ENCODE measurements around the gene NUP85.
A peak's percentile ranks its signal among the peaks of the same experiment; 100 is the strongest.
"Not testable (repeated sequence)": the region's sequence is repeated elsewhere in the genome, so short reads cannot be mapped to it uniquely, and the experiment has no call there.

Gene NUP85

DNA sequence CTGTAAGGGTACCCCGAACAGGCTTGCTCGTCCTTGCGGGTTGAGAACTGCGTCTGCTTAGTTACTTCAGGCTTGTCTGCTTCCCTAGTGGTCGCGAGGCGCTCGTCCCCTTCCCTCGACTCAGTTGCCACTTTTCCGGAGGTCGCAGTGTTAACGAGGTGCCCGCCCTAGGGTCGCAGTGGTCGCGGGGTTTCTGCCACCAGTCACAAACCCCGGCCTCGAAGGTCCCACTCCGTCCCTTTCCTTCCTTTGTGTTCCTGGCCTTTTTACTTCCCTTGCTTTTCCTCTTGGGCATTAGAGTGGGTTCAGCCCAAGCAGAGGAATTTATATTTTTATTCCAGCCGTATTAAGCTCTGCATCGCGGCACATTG lies 299 bp downstream of the NUP85 start:
- no peak for DNase-seq (ENCODE audit: low spot score)

DNA sequence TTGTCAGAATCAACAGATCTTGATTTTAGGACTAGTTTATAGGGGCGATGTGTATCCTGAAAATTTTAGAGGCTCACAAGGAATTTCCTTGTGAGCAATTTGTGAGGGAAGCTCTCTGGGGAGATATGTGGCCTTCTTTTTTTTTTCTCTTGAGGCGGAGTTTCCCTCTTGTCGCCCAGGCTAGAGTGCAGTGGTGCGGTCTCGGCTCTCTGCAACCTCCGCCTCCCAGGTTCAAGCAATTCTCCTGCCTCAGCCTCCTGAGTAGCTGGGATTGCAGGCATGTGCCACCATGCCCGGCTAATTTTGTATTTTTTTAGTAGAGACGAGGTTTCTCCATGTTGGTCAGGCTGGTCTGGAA lies 1.6 kb downstream of the NUP85 start:
- not testable (repeated sequence) for DNase-seq (ENCODE audit: low spot score)

- DNase-seq (ENCODE audit: low spot score) = no peak
Measured at GRCh38 chr17:75207760-75208159, 2.3 kb downstream of the NUP85 start.

DNA sequence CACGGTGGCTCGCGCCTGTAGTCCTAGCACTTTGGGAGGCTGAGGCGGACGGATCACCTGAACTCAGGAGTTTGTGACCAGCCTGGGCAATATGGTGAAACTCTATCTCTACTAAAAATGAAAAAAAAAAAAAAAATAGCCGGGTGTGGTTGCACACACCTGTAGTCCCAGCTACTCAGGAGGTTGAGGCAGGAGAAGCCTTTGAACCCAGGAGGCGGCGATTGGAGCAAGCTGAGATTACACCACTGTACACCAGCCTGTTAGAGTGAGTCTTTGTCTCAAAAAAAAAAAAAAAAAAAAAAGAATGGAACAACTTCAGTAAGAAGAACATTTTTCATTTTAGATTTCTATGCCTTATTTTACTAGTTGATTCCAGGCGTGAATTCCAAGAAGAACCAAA lies 2.7 kb downstream of the NUP85 start:
- no peak for DNase-seq (ENCODE audit: low spot score)

GRCh38 chr17:75209061-75209460 lies 3.6 kb downstream of the NUP85 start:
- DNase-seq (ENCODE audit: low spot score) = no peak

- no peak for DNase-seq (ENCODE audit: low spot score)
Measured at GRCh38 chr17:75218131-75218530, 12.7 kb downstream of the NUP85 start.

DNA sequence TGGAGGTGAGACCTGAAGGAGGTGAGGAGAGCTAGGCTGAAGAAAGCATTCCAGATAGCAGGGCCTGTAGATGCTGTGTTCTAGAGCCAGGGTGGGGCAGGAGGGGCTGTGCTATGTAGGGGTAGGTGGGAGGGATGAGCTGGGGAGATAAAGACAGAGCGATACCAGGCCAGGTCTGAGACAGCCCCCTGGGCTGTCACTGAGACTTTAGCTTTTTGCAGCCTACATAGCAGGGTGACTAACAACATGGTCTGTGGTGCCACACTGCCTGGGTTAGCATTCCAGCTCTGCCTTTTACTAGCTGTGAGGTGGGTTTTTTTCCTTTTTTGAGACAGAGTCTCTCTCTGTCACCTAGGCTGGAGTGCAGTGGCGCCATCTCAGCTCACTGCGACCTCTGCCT lies 14.3 kb downstream of the NUP85 start:
- DNase-seq (ENCODE audit: low spot score) = no peak

DNA sequence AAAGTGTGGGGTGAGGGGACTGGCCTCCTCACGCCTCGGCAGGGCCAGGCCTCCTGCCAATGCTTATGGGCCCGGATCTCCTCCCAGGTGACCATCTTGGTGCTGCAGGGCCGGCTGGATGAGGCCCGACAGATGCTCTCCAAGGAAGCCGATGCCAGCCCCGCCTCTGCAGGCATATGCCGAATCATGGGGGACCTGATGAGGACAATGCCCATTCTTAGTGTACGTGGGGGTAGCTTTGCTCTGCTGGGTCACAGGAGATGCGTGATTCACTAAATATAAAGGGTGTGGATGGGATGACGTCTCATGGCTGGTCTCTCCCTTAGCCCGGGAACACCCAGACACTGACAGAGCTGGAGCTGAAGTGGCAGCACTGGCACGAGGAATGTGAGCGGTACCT lies 19.5 kb downstream of the NUP85 start:
- no peak for DNase-seq (ENCODE audit: low spot score)

- DNase-seq (ENCODE audit: low spot score) = no peak
Measured at GRCh38 chr17:75227729-75228128, 22.2 kb downstream of the NUP85 start.

DNA sequence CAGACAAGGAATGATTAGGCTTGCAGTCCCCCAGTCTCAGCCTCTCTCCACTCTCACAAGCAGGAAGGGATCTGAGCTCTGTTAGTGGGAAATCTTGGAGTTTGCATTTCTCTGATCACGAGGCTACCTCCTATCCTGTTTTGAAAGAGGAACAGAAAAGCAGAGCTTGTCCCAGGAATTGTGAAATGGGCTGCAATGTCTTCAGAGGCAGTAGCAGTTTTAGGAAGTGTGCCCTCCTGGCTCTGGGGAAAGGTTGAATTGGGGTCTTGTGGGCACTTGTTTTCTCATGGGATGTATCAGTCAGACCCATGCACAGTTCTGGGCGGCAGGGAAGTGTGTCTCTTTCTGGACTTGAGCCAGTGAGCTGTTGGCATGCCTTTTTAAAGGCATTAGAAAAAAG lies 22.8 kb downstream of the NUP85 start:
- no peak for DNase-seq (ENCODE audit: low spot score)

DNA sequence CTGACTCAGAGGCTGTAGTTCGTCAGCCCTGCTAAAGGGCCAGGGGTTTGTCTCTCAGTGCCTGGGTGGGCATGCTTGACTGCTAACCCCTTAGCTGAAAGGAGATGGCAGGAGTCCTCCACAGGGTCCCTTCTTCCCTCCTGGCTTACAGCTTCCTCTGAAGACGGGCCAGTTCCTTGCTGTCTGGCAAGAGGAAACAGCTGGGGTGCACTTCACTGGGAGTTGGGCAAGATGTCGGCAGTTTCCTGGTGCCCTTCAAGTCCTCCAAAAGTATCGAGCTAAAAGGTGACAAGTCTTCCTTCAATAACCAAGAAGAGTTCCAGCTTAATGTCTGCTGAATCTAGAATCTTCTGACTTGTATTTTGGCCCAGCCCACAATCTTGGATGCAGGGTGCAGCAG lies 23.4 kb downstream of the NUP85 start:
- no peak for DNase-seq (ENCODE audit: low spot score)

- no peak for DNase-seq (ENCODE audit: low spot score)
Measured at GRCh38 chr17:75231071-75231470, 25.6 kb downstream of the NUP85 start.

GRCh38 chr17:75231741-75232464 lies 26.4 kb downstream of the NUP85 start:
- no peak for DNase-seq (ENCODE audit: low spot score)

- no peak for DNase-seq (ENCODE audit: low spot score)
Measured at GRCh38 chr17:75232786-75233185, 27.3 kb downstream of the NUP85 start.

- DNase-seq (ENCODE audit: low spot score) = no peak
Measured at GRCh38 chr17:75237100-75238014, 31.9 kb downstream of the NUP85 start.

DNA sequence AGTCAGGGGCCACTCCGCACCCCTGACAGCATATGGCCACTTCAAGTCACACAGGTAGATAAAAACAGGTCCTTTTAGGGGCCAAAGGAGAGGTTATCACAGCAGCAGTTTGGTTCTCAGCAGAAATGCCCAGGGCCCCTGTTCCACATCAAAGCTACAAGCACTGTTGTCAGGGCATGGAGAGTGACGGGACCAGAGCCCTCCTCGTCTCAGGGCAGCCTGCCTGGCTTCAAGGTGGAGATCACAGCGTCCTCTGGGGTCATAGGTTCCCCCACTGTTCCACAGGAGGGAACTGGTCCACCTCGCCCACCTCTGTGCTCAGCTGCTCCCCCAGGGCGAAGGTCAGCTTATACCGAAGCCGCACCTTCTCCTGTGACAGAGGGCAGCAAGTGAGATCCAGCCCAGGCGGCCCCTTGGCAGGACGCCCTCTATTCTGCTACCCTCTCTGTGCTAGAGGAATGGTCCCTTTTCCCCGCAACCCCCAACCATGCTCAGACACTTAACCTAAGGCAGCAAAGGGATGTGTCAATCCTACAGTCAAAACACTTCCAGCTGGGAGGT lies 32.6 kb downstream of the NUP85 start:
- no peak for DNase-seq (ENCODE audit: low spot score)

GRCh38 chr17:75238684-75239191 lies 33.3 kb downstream of the NUP85 start:
- DNase-seq (ENCODE audit: low spot score) = peak; percentile 87

DNA sequence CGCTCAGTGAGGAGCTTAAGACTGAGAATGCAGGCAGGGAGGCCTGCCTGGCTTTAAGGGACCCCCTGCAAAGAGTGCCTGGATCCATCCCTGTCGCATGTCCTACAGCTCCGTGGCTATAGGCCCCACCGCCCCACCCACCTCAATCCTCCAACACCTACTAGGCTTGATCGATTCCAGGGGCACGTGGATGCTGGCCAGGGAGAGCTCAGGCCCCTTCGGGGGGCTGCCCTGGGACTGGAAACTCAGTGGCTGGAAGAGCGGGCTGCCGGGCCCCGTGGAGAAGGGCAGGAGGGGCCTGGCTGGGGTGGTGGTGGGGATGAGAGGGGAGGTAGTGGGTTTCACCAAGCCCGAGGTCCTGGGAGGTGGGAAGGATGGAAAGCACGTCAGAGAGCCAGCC lies 33.7 kb downstream of the NUP85 start:
- DNase-seq (ENCODE audit: low spot score) = no peak

- DNase-seq (ENCODE audit: low spot score) = no peak
Measured at GRCh38 chr17:75239778-75240393, 34.4 kb downstream of the NUP85 start.

GRCh38 chr17:75240394-75241142 lies 35.1 kb downstream of the NUP85 start:
- peak; percentile 48 for DNase-seq (ENCODE audit: low spot score)

DNA sequence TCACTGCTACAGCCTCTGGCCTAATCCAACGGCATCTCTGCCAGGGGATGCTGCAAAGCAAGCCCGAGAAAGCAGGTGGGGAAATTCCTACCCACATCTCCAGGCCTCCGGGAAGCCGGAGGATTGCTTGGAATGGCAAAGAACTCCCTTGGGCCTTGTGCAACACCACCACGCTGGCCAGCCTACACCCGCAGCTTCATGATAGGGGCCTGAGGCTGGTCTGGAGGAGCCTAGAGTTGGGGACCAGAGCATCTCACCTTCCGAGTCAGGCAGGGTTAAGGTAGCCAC lies 35.6 kb downstream of the NUP85 start:
- no peak for DNase-seq (ENCODE audit: low spot score)

- DNase-seq (ENCODE audit: low spot score) = no peak
Measured at GRCh38 chr17:75241502-75241901, 36.0 kb downstream of the NUP85 start.

Data from AG08396 (cell line).